H54 (cell line): ENCODE data around the gene CEACAM6.
"Not testable (repeated sequence)": the region's sequence is repeated elsewhere in the genome, so short reads cannot be mapped to it uniquely, and the experiment has no call there.

Experiments used
- DNase-seq: peaks from one replicate; pipeline ENCODE4 v3.0.0; 2011; ENCODE audit warnings: low spot score, mixed read lengths; ENCODE audit not compliant: insufficient read length
- FAIRE-seq: peaks from 3 replicates; lab custom pipeline; 2011; peaks lifted over from hg19 to GRCh38; lab: Jason Lieb, UNC
- POLR2A ChIP-seq: IDR thresholded peaks from 2 replicates; pipeline ENCODE4 v1.6.1; 2011; ENCODE audit warnings: low read depth, mild to moderate bottlenecking, low read length

The CEACAM6 gene

DNA sequence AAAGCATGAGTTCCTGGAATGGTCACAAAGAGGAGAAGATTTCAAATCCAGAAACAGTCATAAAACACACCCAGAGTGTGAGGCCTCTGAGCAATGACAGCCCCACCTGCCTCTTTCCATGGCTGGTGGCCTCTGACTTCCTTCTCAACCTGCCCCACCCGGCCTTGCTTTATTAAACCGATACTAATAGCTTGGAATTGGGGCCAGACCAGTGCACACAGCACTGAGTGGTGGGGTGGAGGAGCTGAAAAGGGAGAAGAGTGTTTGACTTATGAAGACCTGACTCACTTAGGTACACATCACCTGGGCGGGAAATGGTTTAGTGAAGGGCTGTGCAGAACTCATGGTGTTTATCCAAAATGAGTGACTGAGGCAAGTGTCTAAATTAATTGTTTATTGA is 20.7 kb upstream of the CEACAM6 start:
- TF ChIP-seq POLR2A: no peak
- FAIRE-seq: no peak
- no peak for DNase-seq

DNA sequence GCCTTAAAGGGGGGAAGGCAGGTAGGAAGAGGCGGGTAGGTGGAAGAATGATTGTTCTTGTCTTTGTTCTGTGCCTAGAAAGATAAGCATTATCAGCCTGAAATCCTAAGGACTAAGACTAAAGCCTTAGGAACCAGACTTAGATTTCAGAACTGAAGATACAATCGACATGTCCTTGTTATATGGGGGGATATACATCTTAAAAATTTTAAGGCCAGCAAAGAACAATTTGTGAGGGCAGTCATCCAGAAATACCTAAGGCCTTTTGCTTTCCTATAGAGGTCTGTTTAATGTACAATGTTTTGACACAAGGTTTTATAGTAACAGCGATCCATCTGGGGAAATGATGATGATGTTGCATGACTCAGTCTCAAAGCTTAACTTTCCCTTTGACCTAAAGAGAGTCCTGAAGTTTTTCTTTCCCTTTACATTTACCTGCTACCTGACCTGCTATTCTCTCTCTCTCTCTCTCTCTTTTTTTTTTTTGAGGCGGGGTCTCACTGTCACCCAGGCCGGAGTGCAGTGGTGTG is 20.2 kb upstream of the CEACAM6 start:
- TF ChIP-seq POLR2A: no peak
- DNase-seq: no peak
- FAIRE-seq: no peak

DNA sequence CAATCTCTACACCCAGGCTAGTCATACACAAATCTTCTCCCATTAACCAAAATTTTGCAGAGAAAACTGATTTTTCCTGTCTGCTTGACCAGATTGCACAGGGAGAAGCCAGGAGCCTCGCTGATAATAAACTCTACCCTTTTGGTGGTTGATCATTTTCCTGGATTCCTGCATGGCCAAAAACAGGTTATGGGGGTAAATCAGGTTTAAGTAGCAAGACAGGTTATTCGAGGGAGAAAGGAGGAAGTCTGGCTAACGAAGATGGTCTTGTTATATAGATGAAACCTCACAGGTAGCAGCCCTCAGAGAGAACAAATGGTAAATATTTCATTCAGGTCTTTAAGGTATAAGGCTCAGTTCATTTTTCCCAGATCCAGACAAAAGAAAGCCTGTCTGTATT is 16.0 kb upstream of the CEACAM6 start:
- DNase-seq (no peak), FAIRE-seq (no peak)
- no peak for TF ChIP-seq POLR2A

DNA sequence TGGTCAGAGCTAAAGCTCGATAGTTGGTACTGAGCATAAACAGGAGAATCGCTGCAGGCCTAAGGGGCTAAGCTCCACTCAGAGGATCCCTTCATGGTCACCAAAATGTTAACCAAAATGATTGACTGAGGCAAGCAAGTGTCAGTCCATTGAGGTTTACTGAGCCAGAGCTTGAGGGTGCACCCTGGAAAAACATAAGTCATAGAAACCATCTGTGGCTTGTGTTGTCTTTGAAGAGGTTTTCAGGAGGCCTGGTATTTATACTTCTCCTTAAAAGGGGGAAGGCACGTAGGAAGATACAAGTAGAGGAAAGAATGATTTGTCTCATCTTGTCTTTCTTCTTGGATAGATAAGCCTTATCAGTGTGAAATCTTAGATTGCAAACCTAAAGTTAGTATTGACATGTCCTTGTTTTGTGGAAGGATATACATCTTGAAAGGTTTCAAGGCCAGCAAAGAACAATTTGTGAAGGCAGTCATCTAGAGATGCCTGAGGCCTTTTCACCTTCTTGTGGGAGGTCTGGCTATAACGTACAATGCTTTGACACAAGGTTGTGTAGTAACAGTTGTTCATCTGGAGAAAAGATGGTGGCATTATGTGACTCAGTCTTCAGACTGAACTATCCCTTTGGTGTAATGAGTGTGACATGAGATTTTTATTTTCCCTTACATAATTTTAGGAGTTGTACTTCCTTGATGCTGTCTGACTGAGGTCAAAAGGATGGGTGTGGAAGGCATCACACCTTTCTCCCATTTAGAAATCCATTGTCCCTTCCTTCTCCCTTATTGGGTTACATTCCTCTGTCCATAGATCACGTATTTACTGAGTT is 14.7 kb upstream of the CEACAM6 start:
- no peak for DNase-seq
- no peak for FAIRE-seq
- TF ChIP-seq POLR2A: no peak

DNA sequence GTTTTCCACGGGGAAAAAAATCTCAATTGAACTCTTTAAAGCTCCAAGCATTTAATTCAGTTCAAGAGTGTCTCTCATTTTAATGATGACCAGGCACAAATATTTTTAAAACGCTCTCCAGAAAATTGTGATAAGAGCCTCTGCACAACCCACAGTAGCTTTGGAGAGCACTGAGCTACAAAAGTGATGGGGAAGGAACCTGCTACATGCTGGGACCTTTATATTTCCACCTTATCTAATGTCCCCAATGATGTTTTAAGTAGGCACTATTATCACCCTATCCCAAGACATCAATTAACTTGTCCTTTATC is 14.1 kb upstream of the CEACAM6 start:
- TF ChIP-seq POLR2A: no peak
- FAIRE-seq (no peak), DNase-seq (no peak)

DNA sequence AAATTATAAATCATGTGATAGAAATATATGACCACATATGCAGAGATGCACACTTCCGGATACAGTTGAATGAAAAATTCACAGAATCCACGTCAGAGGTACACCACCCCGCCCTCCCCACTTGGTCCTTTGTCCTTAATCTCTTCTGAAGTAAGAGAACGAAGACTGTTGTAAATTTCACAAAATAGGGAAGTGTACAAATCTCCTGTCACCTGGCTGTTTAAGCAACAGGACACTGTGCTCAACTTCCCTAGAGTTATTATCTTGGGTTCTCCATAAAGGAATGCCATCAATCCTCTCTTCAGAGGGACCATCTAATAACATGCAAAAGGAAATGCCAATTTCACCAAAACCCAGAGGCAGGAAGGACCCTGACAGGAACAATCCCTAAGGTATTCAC is 10.5 kb upstream of the CEACAM6 start:
- FAIRE-seq (no peak), DNase-seq (no peak)
- no peak for TF ChIP-seq POLR2A

DNA sequence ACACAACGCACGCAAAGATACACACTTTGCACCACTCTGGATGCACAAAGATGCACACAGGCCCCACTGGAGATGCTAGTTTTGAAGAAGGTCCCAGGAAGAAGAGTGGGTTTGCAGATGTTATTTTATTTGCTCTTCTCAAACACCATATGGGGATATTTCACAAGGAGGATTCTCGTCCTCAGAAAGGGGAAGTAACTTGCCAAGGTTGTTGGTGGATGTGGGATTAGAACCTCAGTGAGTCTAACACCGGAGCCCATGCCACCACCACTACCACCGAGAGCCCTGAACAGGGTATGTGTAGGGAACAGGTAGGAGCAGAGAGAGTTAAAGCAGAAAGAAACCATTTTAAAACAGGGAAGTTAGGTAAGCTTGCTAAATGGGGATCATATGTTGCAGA is 9.6 kb upstream of the CEACAM6 start:
- no peak for TF ChIP-seq POLR2A
- no peak for FAIRE-seq
- no peak for DNase-seq

DNA sequence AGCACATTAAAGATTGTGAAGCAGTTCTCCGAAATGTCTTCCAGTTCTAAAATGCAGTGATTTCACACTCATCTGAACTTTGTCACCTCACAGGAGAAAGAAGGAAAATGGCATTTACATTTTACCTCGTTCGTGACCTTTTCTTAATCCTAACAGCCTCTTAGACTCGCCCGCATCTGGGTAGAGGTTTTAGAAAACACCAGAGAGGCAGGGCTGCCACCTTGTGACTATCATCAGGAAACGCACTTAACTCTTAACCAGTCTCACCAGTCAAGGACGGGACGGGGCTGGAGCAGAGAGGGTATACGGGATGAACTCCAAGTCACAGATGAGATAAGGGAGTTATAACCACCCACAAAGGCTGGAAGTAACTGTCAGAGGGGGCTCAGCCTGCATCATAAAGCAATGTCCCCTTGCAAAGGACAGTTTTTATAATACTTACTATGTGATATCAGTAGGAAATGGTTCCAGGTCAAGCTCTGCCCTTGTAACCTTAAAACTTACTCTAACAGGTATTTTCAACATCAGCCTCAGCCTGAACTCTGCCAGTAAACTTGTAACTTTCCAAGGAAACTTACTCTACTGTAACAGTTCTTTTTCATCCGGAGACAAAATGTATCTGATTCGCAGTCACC is 8.6 kb upstream of the CEACAM6 start:
- no peak for TF ChIP-seq POLR2A
- FAIRE-seq: peak; percentile 57
- DNase-seq: peak; percentile 48

DNA sequence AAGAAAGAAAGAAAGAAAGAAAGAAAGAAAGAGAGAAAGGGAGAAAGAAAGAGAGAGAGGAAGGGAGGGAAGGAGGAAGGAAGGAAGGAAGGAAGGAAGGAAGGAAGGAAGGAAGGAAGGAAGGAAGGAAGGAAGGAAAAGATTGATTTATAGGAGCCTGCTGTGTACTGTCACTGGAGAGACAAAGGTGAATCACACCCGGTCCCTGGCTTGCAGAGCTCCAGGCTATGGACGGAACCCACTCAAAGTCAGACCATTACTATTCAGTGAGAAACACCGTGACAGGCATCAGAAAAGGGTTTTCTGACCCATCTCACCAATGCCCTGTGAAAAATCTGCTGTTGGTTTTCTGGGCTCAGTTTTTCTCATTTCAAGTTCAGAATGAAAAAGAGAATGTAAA is 7.3 kb upstream of the CEACAM6 start:
- DNase-seq (no peak), FAIRE-seq (no peak)
- TF ChIP-seq POLR2A: no peak

DNA sequence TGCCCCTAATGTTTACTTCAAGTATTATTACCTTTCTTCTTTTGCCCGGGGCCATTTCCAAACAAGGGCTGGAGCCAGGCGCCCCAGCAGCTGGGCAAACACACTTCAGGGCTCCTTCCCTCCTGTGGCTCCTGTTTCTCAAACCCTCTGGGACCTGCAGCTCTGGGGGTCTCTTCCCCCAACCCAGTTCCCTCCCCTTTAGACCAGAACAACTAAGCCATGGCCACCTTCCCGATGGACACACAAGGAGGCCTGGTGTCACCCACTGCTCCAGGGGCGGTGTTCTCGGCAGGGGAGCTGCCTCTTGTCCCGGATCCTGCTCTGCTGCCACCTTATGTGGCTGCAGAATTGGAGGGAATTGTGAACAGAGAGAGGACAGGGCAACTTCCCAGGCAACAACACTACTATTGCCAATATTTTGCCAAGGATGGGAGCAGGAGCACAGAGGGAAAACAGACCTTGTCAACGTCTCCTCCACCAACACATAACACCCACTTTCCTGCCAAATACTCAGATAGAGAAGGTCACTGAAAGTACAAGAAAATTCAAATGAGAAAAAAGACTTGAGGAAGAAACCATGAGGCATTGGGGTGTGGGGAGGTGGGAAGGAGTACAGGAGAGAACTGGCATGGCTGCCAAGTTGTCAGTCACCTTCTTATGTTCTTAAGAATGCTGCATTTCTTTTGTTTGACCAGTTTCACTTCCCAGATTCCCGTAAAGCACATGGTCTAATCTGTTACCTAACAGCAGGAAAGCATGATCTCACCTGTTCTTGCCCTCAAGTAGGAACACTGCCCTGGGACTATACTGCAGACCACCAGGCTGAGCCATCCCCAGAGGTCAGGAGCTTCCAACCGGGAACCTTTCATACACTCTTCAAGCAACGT is 4.8 kb upstream of the CEACAM6 start:
- not testable (repeated sequence) for FAIRE-seq, DNase-seq

DNA sequence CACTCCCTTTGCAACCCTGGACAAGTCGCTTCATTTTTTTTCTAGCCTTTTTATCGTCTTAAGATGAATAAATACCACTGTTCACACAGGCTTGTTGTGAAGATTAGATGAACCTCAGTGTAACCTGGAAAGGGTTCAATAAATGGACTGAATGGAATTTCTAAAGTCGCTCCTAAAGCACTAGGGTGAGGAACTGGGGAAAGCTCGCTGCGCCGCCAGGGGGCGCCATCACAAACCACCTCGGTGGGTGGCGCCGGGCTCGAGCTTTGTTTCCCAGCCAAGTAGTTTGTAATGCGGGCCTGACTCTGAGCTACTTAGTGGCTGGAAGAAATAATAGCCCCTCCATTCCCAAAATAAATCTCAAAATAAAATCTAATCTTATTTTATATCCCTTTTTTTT is 2.2 kb upstream of the CEACAM6 start:
- DNase-seq: peak; percentile 57
- TF ChIP-seq POLR2A: no peak
- FAIRE-seq: no peak

DNA sequence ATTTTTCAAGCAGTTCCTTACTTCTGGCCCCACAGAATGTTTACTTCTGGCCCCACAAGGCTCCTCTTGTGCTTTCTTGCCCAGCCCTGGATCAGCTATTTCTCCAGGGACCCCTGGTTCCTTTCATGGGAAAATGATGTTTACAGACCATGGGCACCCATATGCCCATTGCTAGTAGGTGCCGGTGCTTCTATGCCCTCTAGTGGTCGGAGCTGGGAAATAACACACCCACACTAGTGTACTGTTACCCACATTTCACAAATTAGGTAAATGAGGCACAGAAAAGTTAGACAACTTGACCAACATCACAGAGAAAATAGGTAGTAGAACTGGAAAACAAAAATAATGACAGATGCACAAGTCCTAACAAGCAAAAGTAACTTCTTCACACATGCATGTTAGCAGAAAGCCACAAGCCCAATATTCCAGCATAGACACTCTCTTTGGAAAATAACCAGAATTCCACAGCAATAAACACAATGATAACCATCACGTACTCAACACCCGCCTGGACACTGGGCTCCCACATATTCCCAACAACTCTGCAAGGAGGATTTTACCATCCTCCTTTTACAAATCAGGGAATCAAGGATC is 1.3 kb upstream of the CEACAM6 start:
- FAIRE-seq: peak; percentile 68
- no peak for TF ChIP-seq POLR2A
- DNase-seq: no peak

DNA sequence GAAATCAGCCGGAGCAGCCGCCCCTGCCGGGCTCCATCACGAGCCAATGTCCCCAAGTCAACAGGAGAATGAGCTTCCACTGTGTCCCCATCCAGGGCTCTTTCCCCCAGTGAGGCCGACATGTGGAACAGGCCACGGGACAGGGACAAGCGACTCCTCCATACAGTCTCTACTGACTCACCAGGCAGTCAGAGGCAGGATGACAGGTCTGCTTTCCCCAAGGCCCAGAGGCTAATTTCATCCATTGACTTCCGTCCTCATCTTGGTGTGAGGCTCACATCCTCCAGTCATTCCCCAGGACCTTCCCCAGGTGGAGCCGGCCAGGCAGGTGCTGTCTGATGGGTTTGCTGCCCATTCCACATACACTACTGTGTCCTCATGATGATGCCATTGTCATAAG is 3.5 kb downstream of the CEACAM6 start:
- TF ChIP-seq POLR2A: no peak
- peak; percentile 17 for DNase-seq
- FAIRE-seq: no peak

DNA sequence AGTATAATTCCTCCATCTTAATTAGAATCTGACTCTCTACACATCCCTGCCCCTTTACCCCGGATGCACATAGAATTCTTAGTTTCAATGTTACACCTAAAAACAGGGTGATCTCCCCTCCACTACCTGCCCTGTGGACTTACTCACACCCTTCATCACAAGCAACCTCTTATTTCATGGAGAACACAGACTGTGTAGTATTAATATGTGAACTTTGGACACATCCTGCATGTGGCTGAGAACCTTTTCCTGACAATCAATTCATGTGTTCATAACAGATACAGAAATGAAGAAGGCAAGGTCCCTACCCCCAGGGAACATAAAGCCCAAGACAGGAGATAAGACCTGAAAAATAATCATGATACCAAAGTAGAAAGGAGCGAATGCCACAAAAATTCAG is 11.8 kb downstream of the CEACAM6 start:
- DNase-seq (no peak), FAIRE-seq (no peak)
- TF ChIP-seq POLR2A: no peak

DNA sequence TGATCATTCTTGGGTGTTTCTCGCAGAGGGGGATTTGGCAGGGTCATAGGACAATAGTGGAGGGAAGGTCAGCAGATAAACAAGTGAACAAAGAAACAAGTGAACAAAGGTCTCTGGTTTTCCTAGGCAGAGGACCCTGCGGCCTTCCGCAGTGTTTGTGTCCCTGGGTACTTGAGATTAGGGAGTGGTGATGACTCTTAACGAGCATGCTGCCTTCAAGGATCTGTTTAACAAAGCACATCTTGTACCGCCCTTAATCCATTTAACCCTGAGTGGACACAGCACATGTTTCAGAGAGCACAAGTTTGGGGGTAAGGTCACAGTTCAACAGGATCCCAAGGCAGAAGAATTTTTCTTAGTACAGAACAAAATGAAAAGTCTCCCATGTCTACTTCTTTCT is 12.8 kb downstream of the CEACAM6 start:
- not testable (repeated sequence) for FAIRE-seq, DNase-seq
